ENCODE measurements around the gene EFEMP2. TPM values are rescaled to one million over a fixed set of nuclear protein-coding genes. Genes with fewer than 3 reads are reported as not detected.
A peak's percentile ranks its signal among the peaks of the same experiment; 100 is the strongest.

The EFEMP2 gene
- total RNA-seq, 1 experiment from 2014 or later: 3.4 TPM

DNA sequence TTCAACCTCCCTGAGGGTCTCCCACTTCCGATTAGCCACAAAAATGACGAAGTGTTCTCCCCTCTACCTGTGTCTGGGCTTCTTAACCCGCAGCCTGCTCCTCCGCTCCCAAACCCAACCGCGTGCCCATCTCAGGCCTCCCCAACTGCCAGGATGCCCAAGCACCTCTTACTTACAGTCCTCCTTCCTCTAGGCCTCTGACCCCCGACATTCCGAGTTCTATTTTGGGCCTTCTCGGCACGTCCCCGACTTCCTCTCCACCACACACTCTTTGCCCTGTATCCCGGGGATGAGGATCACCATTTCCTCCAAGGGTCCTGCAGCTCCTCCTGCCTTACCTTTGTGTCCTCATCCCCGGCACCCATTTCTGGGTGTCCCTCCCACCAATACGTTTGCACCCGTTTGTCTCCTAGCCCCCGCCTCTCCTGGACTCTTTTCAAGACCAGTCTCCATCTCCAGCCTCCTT lies 12.8 kb downstream of the EFEMP2 start:
- BruUV-seq (replicated peaks): no TSS peak
- H3K4me3 Mint-ChIP-seq (ENCODE audit: low read depth, unreplicated experiment): peak overlapping the region; percentile 84

GRCh38 chr11:65859095-65859811 lies 13.3 kb downstream of the EFEMP2 start:
- peak overlapping the region; percentile 84 for H3K4me3 Mint-ChIP-seq (ENCODE audit: low read depth, unreplicated experiment)
- intact Hi-C loops (cut with micrococcal nuclease; ENCODE audit: unreplicated experiment): no loop called here
- TF ChIP-seq, protein P1, sequence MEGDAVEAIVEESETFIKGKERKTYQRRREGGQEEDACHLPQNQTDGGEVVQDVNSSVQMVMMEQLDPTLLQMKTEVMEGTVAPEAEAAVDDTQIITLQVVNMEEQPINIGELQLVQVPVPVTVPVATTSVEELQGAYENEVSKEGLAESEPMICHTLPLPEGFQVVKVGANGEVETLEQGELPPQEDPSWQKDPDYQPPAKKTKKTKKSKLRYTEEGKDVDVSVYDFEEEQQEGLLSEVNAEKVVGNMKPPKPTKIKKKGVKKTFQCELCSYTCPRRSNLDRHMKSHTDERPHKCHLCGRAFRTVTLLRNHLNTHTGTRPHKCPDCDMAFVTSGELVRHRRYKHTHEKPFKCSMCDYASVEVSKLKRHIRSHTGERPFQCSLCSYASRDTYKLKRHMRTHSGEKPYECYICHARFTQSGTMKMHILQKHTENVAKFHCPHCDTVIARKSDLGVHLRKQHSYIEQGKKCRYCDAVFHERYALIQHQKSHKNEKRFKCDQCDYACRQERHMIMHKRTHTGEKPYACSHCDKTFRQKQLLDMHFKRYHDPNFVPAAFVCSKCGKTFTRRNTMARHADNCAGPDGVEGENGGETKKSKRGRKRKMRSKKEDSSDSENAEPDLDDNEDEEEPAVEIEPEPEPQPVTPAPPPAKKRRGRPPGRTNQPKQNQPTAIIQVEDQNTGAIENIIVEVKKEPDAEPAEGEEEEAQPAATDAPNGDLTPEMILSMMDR (IDR thresholded peaks at IDR 0.05; ENCODE audit: unreplicated experiment): no peak
- H3K9me3 Mint-ChIP-seq (ENCODE audit: low read depth, unreplicated experiment): no peaks in the 10 kb centered on the region
- CTCF ChIA-PET: interaction anchor here (0.6 to 2.9 kb wide), 17 partner anchors 10 to 244 kb away, joined by 3 to 37 read pairs (median 4); partner anchors contain the start of genes BANF1, CCDC85B, EFEMP2 and FIBP
- BruUV-seq (replicated peaks): no TSS peak
- H3K27ac Mint-ChIP-seq (ENCODE audit: unreplicated experiment): peak overlapping the region; percentile 95
- DNase-seq: peak; percentile 97
- no peaks in the 10 kb centered on the region for H3K27me3 Mint-ChIP-seq (ENCODE audit: unreplicated experiment)
- H3K4me1 Mint-ChIP-seq (ENCODE audit: low read depth, unreplicated experiment): peaks cover 37% of the 10 kb centered on the region
- peaks cover 98% of the 10 kb centered on the region for H3K36me3 Mint-ChIP-seq (ENCODE audit: insufficient read depth, unreplicated experiment)

More for the DNA sequence above, 12.8 kb downstream of the EFEMP2 start:
- CTCF ChIA-PET: interaction anchor here (0.6 to 2.9 kb wide), 20 partner anchors 10 to 440 kb away, joined by 3 to 37 read pairs (median 4); partner anchors contain the start of genes BANF1, CCDC85B, EFEMP2 and FIBP
- TF ChIP-seq, protein P1 (IDR thresholded peaks at IDR 0.05; ENCODE audit: unreplicated experiment): no peak
- H3K9me3 Mint-ChIP-seq (ENCODE audit: low read depth, unreplicated experiment): no peaks in the 10 kb centered on the region
- H3K36me3 Mint-ChIP-seq (ENCODE audit: insufficient read depth, unreplicated experiment): peaks cover 93% of the 10 kb centered on the region
- H3K27ac Mint-ChIP-seq (ENCODE audit: unreplicated experiment): peak overlapping the region; percentile 95
- intact Hi-C loops (cut with micrococcal nuclease; ENCODE audit: unreplicated experiment): no loop called here
- H3K27me3 Mint-ChIP-seq (ENCODE audit: unreplicated experiment): no peaks in the 10 kb centered on the region
- H3K4me1 Mint-ChIP-seq (ENCODE audit: low read depth, unreplicated experiment): peaks cover 31% of the 10 kb centered on the region
- peak; percentile 32 for DNase-seq

DNA sequence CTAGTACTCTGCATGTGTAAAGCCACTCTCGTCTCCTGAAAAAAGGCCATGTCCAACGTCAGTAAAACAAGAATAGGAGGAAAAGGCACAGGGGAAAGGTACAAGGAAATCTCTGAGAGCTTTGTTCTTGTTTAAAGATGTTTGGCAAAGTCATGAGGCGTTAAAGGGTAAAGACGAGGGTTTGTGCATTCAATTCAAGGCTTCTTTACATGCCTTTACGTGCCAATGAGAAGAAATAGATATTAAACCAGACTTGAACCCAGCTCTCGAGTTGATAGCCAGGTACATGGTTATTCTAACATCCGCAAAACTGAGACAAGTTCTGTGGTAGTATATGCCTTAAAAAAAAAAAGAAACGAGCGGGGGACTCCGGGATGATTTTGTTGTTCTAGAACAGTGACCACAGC lies 13.9 kb downstream of the EFEMP2 start:
- BruUV-seq (replicated peaks): TSS peak; percentile 36
- CTCF ChIA-PET: interaction anchor here (0.7 to 2.9 kb wide), 4 partner anchors 29 to 1171 kb away, joined by 3 to 37 read pairs (median 6); partner anchors contain the start of gene FIBP
- no peak for DNase-seq
- intact Hi-C loops (cut with micrococcal nuclease; ENCODE audit: unreplicated experiment): no loop called here
- peak overlapping the region; percentile 84 for H3K4me3 Mint-ChIP-seq (ENCODE audit: low read depth, unreplicated experiment)
- peaks cover 43% of the 10 kb centered on the region for H3K4me1 Mint-ChIP-seq (ENCODE audit: low read depth, unreplicated experiment)
- H3K27ac Mint-ChIP-seq (ENCODE audit: unreplicated experiment): peak overlapping the region; percentile 95
- no peaks in the 10 kb centered on the region for H3K9me3 Mint-ChIP-seq (ENCODE audit: low read depth, unreplicated experiment)
- H3K36me3 Mint-ChIP-seq (ENCODE audit: insufficient read depth, unreplicated experiment): peaks cover 99% of the 10 kb centered on the region
- TF ChIP-seq, protein P1 (IDR thresholded peaks at IDR 0.05; ENCODE audit: unreplicated experiment): no peak
- no peaks in the 10 kb centered on the region for H3K27me3 Mint-ChIP-seq (ENCODE audit: unreplicated experiment)

- no TSS peak for BruUV-seq (replicated peaks)
- TF ChIP-seq, protein P1 (IDR thresholded peaks at IDR 0.05; ENCODE audit: unreplicated experiment): no peak
- H3K27me3 Mint-ChIP-seq (ENCODE audit: unreplicated experiment): no peaks in the 10 kb centered on the region
- peak within 1 kb of the TSS; percentile 95 for H3K27ac Mint-ChIP-seq (ENCODE audit: unreplicated experiment)
- peak within 1 kb of the TSS; percentile 84 for H3K4me3 Mint-ChIP-seq (ENCODE audit: low read depth, unreplicated experiment)
- H3K4me1 Mint-ChIP-seq (ENCODE audit: low read depth, unreplicated experiment): peaks cover 47% of the 10 kb centered on the region
- H3K36me3 Mint-ChIP-seq (ENCODE audit: insufficient read depth, unreplicated experiment): peaks cover 100% of the 10 kb centered on the region
- DNase-seq: peak; percentile 98
- H3K9me3 Mint-ChIP-seq (ENCODE audit: low read depth, unreplicated experiment): no peaks in the 10 kb centered on the region
- CTCF ChIA-PET: interaction anchor here (0.7 to 2.9 kb wide), 4 partner anchors 30 to 1172 kb away, joined by 3 to 37 read pairs (median 6); partner anchors contain the start of gene FIBP
- intact Hi-C loops (cut with micrococcal nuclease; ENCODE audit: unreplicated experiment): no loop called here
Observed at GRCh38 chr11:65857853-65858680, 14.5 kb downstream of the EFEMP2 start, which contains the start of gene CFL1. Gene CFL1 (minus strand): TSS chr11:65858180. CDS start chr11:65858099, 81 bp downstream.
